NT2/D1 (cell line): ENCODE data around the gene ASIC2.

ENCODE experiments used
- SUZ12 ChIP-seq: IDR thresholded peaks from 2 replicates; pipeline ENCODE4 v1.6.1; 2011; ENCODE audit not compliant: insufficient read length, insufficient read depth; ENCODE audit errors: extremely low read depth
- YY1 ChIP-seq: IDR thresholded peaks from 2 replicates; pipeline ENCODE4 v1.6.1; 2011; ENCODE audit not compliant: insufficient read length, insufficient read depth
- ZNF274 ChIP-seq: IDR thresholded peaks from 2 replicates; pipeline ENCODE4 v1.6.1; 2011; ENCODE audit warnings: mild to moderate bottlenecking, low read depth, low read length

DNA sequence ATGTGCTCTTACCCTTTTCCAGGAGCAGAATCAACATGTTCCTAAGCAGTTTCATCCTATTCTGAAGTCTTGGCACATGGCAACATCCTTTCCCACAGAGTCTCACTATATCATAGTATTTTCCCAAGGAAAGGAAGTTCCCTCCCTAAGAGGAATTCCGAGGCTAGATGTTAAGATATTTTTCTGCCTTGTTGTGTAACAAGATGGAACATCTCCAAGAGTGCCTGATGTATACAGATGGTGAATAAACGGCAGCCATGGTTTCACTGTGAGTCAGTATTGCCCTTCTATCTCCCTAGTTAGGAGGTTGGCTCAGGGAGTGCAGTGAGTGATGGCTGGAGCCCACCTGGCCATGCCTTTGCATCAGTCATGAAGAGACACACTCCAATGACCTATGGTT lies 253.2 kb downstream of the ASIC2 start:
- TF ChIP-seq SUZ12 (no peak), ZNF274 (no peak), YY1 (no peak)
